NCI-H2029 treated with DMSO at 0.1 percent for 48 hours (cell line): ENCODE results near the gene ZSCAN22.
"Not testable (repeated sequence)": the region's sequence is repeated elsewhere in the genome, so short reads cannot be mapped to it uniquely, and the experiment has no call there.

Source experiments
- DNase-seq: peaks from one replicate; lab custom pipeline; 2025; lab: John Stamatoyannopoulos, UW

ZSCAN22 gene

DNA sequence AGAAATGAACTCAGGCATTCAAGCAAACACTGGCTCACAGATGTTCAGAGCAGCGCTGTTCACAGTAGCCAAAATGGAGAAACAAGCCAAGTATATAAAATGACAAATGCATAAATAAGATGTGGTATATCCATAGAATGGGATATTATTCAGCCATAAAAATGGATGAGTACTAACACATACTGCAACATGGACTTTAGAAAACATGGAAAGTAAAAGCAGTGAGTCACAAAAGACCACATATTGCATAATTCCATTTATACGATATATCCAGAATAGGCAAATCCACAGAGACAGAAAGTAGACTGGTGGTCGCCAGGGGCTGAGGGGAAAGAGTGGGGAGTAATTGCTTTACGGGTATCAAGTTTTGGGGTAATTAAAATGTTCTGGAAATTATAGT, 47.4 kb downstream of the ZSCAN22 start:
- DNase-seq = no peak

DNA sequence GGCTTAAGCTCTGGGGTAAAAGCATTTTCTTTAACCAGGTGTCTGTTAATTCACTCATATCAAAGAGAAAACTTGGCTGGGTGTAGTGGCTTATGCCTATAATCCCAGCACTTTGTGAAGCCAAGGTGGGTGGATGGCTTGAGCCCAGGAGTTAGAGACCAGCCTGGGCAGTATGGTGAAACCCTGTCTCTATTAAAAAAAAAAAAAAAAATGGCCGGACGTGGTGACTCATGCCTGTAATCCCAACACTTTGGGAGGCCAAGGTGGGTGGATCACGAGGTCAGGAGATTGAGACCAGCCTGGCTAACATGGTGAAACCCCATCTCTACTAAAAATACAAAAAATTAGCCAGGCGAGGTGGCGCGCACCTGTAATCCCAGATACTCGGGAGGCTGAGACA, 49.9 kb downstream of the ZSCAN22 start:
- DNase-seq = not testable (repeated sequence)

DNA sequence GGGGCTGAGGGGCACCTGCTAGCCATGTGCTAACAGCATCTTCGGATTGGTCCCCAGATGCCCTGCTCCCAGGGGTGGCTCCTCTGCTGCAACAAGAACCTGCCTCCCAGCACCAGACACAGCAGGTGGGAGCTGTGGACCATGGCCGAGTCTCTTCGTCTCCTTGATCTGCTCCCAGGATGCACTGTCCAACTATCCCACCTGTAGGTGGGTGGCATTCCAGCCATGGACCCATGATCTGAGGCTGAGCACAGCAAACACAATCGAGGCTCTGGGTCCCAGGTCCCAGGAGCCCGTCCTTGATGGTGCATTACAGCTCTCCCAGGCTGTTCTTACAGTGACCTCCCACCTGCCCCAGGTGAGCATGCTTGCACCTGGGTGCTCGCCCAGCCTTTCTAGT, 52.5 kb downstream of the ZSCAN22 start:
- DNase-seq = no peak

DNA sequence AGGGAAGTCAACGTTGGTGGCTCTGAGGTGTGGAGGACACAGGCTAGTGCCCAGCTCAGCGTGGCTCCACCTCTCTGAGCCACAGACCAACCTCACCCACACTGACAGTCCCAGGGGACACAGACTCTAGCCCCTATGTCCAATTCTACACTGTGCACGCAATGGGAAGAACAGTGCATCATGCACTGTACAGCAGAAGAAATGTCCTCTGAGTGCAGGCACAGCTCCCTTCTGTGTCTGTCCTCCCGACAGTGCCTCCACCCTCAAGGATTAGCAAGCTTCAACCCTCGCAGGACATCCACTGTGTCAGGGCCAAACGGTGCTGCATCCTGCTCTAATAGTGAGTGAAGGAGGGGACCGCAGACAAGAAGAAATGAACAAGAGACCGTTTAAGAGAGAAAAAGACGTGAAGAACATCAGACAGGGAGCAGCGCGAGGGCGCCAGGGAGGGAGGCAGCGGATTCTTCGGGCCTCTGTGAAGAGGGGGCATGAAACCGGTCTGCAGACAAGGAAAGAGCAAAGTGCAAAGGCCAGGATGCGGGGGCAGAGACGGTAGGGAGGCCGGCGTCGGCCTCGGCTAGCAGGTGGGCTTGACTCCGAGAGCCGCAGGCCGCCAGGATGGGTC, 53.4 kb downstream of the ZSCAN22 start:
- no peak for DNase-seq

DNA sequence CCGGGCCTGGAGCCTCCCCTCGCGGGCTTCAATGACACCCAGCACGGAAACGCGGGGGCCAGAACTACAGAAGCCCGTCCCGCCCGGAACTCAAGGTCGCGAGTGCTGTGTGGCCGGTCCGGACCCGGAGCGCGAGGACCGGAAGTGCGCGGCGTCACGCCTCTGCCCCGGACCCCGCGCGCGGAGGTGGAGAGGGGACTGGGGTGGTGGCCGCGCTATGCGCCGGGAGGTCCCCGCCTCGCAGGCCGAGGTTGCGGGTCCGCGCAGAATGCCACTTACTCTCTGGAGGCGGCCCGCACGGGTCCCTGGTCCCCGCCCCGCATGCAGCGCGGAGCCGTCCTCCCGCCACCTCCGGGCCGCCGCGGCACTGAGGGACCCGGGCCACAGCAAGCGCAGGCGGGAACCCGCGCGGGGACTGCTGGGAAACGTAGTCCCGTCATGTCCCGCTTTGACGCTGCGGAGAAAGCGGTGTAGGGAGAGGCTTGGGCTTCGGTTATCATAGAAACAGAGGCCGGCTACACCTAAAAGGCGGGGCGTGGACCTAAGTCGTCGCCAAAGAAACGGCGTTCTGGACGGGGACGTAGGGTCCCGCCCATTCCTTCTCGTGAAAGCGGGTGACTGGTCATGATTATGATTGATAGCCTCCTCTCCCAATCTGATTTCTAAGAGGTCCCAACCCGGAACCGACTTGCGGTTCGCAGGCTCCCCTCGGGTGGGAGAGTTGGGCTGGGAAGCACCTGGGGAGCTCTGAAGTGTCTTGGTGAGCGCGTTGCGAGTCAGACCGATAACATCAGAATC, 54.1 kb downstream of the ZSCAN22 start, which contains the start of gene ZNF837:
TSS of gene ZNF837 (minus strand) at position 369 of the 798 bp plus-strand sequence. CDS start 11,698 bp downstream, outside the sequence.
- DNase-seq = peak; percentile 96

DNA sequence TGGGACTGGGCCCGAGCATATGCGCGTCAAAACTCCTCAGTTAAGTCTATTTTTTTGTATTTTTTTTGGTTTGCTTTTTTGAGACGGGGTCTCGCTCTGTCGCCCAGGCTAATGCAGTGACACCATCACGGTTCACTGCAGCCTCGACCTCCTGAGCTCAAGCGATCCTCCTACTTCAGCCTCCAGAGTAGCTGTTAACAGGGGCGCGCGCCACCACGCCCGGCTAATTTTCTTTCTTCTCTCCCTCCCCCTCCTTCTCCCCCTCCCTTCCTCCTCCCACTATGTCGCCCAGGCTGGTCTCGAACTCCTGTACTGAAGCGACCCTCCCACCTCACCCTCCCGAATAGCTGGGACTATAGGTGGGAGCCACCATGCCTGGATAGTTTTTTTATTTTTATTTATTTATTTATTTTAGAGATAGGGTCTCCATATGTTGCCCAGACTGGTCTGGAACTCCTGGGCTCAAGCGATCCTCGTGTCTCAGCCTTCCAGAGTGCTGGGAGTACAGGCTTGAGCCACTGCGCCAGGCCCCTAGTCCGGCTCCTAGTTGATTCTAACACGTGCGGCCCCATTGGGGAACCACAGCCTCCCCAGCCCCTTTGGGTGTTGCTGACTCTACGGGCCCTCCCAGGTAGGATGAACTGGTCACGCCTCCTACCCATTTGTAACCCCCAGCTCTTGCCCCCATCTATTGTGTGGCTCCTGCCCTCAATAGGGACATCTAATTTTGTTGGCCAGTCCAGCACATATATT, 54.8 kb downstream of the ZSCAN22 start:
- DNase-seq = no peak

DNA sequence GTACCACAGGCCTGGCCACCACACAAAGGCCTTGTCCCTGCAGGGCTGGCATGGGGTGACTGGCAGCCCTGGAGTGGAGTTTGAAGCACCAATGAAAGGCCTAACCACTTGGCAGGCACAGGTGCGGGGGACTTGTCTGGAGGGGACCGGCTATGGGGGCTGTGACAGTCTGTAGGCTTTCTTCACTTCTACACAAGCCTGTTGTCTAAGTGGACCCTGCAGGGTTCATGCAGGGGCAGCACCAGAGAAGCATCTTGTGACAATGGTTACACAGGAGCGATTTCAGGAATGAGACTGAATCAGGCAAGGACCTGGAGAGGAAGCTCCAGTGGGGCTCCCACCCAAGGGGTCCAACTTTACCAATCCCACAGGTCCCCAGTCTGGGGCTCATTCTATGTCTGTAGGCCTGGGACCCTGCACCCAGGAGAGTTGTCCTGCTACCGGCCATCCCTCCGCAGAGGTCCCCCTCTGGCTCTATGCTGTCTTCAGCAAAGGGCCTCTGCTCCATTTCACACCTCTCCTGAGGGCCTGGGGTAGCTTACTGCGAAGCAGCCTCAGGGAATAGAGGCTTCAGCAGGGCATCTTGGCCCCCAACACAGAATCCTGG, 56.3 kb downstream of the ZSCAN22 start:
- no peak for DNase-seq

DNA sequence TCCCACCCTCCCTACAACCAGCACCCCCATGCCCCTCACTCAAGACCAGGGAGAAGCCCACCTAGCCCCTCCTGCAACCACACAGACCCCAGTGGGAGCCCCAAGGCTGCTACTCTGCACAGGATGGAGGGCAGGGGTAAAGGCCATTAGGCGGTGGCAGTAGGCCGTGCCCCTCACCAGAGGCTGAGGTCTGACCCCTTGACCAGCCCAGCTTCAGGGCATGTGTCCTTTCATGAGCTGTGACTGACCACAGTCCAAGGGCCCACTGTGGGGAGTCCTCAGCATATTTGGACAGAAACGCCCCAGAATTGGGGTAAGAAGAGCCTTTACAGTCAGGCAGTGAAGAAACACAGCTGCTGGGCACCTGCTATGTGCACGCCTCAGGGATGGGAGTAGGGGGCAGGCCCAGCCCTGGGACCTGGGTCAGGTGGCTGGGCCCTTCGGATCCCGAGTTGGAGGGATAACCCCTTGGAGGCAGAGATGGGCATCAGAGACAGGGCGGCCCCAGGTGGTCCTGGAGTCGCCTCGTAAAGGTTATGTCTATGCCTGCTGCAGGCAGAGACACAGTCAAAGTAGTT, 58.6 kb downstream of the ZSCAN22 start:
- no peak for DNase-seq

DNA sequence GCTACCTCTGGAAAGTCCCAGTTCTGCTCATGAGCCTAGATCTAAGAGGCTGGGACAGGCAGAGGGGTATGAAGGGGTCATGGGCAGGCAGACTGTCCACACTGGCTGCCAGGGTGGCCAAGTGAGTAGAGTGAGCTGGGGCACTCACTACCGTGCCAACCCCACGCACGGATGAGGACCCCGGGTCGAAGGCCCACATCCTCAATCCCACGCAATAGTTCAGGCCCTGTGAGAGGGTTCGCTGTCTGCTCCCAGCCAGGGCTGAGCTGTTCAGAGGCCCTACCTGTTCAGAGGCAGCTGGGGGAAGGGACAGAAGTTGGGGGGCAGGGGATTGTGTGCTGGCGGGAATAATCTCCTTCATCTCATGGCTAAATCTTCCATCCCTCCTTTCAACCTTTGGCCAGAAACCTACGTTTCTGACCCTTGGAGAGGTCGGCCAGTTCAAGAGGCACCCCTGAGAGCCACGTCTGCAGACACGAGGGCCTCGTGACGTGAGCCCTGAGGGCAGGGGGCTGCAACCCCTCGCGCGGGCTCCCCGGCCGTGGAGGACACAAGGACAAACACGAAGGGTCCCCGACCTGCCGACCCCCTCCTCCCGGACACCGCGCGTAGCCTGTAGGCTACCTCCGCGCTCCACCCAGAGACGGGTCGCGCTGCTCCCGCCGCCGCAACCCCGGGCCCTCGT, 59.2 kb downstream of the ZSCAN22 start:
- DNase-seq = no peak

DNA sequence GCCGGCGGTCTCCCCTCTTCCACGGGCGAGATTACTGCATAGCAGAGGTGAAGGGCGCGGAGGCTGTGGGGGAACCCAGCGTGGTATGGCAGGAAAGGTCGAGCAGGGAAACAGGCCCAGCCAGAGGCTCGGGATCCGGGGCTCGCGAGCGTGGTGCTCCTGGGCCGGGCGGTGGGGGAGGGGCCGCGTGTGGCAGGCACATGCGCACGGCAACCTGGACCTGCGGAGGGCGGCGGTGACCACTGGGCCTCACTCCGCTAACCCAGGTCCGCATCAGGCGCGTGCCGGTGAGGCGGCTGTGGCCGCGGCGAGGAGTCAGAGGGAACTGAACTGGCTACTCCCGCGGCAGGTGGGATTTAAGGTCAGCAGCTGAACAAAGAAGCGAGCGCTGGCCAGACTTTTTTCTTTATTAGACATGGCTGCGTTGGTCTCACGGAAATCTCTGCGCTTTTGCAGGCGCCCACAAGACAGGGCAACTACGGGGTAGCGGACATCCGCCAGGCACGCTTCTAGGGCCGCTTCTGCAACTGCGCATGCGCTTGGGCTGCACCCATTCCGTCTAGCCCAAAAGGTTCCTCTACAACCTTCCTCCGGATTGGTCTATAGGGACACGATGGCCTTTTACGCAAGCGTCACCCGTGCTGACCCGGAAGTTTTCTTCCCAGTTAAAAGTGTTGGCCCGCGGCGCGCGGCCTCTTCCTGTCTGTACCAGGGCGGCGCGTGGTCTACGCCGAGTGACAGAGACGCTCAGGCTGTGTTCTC, 60.0 kb downstream of the ZSCAN22 start, which contains the start of gene RPS5:
TSS of gene RPS5 (plus strand) at position 694 of the 762 bp plus-strand sequence. CDS start 869 bp downstream, outside the sequence.
- peak; percentile 96 for DNase-seq

DNA sequence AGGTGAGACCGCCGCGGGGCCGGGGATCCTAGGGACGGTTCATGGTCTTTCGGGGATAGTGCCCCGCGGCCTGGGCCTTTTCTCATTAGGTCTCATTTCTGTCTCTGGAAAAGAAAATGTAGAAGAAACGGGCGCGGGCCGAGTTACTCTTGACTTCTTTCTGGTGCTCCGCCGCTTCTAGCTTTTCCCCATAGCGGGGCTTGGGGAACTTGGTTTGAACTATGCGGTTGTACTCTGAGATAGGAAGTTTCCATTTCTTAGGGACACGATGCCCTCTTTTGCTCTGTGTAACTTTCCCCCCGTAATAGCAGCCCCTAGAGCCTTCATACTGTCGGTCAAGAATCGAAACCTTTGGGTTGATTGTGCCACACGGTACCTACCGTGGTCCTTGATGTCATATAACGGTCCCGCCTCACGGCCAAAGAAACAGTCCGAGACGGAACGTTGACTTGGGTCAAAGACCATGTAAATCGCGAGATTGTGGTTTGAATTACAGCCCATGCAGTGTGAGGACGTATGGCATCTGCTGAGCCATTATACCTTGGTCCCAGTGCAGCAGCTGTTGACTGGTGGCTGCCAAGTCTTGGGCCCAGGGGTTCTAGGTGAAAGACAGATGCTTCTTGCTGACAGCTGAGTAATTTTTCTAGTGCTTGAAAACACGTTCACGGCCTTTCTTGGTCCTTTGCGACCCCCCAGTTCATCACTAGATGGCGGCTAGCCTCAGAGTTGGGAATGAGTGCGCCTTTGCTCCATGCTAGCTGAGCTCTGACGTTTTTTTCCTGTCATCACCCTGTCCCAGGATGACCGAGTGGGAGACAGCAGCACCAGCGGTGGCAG, 60.8 kb downstream of the ZSCAN22 start:
- no peak for DNase-seq

DNA sequence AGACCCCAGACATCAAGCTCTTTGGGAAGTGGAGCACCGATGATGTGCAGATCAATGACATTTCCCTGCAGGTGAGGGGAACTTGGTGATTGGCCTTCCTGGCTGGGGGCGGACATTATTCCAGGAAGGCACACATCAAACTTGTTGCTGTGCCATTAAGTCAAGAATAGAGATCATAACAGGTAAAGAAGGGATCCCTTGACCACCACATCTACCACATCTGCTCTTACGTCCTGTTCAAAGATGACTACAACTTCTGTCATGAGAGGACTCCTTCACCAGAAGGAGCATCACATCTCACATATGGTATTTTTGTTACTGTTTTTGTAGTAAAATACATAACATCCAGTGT, 61.4 kb downstream of the ZSCAN22 start:
- DNase-seq = no peak
